Glutamatergic neuron (in vitro differentiated cells): ENCODE measurements around the gene ZNF182. TPM values are rescaled to one million over a fixed set of nuclear protein-coding genes. Genes with fewer than 3 reads are reported as not detected.

Experiments used
- DNase-seq: peaks from one replicate; pipeline ENCODE4 v3.0.0; 2022
- H3K27ac Mint-ChIP-seq: one replicate; pipeline ENCODE4 v1.8.0; 2020; ENCODE audit warnings: mild to moderate bottlenecking, mixed read lengths, inconsistent platforms; ENCODE audit not compliant: unreplicated experiment
- H3K27me3 Mint-ChIP-seq: one replicate; pipeline ENCODE4 v1.8.0; 2020; ENCODE audit warnings: mild to moderate bottlenecking, moderate library complexity, mixed read lengths, inconsistent platforms; ENCODE audit not compliant: unreplicated experiment
- H3K36me3 Mint-ChIP-seq: one replicate; pipeline ENCODE4 v1.8.0; 2020; ENCODE audit warnings: mild to moderate bottlenecking, mixed read lengths, inconsistent platforms; ENCODE audit not compliant: unreplicated experiment
- H3K4me1 Mint-ChIP-seq: one replicate; pipeline ENCODE4 v1.8.0; 2020; ENCODE audit warnings: mild to moderate bottlenecking, low read depth, mixed read lengths, inconsistent platforms; ENCODE audit not compliant: unreplicated experiment
- H3K4me3 Mint-ChIP-seq: one replicate; pipeline ENCODE4 v1.8.0; 2020; ENCODE audit warnings: mild to moderate bottlenecking, mixed read lengths, inconsistent platforms; ENCODE audit not compliant: unreplicated experiment
- H3K9me3 Mint-ChIP-seq: one replicate; pipeline ENCODE4 v1.8.0; 2020; ENCODE audit warnings: mild to moderate bottlenecking, moderate library complexity, mixed read lengths, inconsistent platforms; ENCODE audit not compliant: unreplicated experiment
- CTCF ChIP-seq: fragments of 200-600 bp; sonication (generic); IDR thresholded peaks from one replicate; pipeline ENCODE4 v1.5.0; 2021; ENCODE audit not compliant: partially characterized antibody, unreplicated experiment
- long read RNA-seq: library from polyadenylated mRNA; unstranded; transcript quantifications from one replicate; pipeline ENCODE4 v2.0.0, GENCODE V29; 2020; ENCODE audit not compliant: unreplicated experiment
- total RNA-seq: library from RNA; stranded (reverse); fragmentation: NEBNext Ultra II Directional; extraction: Animal tissue kit (Norgen Biotek cat#: 25700); gene quantifications from one replicate; pipeline ENCODE4 v1.2.1, GENCODE V29; 2021; ENCODE audit not compliant: unreplicated experiment

Gene ZNF182
- 7.8 TPM for total RNA-seq
- long read RNA-seq, partial matches to known transcripts, result 0 of 2 reads
- long read RNA-seq, other reads (novel, unspliced or antisense), result 2 of 2 reads

- peak within 1 kb of the TSS; percentile 99 for H3K27ac Mint-ChIP-seq
- no peaks in the 10 kb centered on the region for H3K36me3 Mint-ChIP-seq
- DNase-seq, result peak; percentile 94
- no peak for TF ChIP-seq CTCF
- no peaks in the 10 kb centered on the region for H3K4me1 Mint-ChIP-seq
- peaks cover 6% of the 10 kb centered on the region for H3K27me3 Mint-ChIP-seq
- peak within 1 kb of the TSS; percentile 96 for H3K4me3 Mint-ChIP-seq
- peaks cover 3% of the 10 kb centered on the region for H3K9me3 Mint-ChIP-seq
These were observed at the start of gene ZNF182 for GRCh38 chrX:48003758-48004457. Gene ZNF182 (minus strand): TSS chrX:48003989. CDS start chrX:48002609, 1,380 bp downstream.

- no peak for DNase-seq
- Mint-ChIP-seq H3K9me3 (no peaks in the 10 kb centered on the region), H3K4me3 (no peak overlapping the region), H3K27ac (no peak overlapping the region), H3K36me3 (no peaks in the 10 kb centered on the region), H3K27me3 (peaks cover 2% of the 10 kb centered on the region), H3K4me1 (peaks cover 2% of the 10 kb centered on the region)
- no peak for TF ChIP-seq CTCF
These were observed 43.1 kb upstream of the ZNF182 start for GRCh38 chrX:48046846-48047245.

- H3K27ac Mint-ChIP-seq, result no peak overlapping the region
- TF ChIP-seq CTCF, result no peak
These were observed 41.9 kb upstream of the ZNF182 start for GRCh38 chrX:48045410-48046311.

GRCh38 chrX:48043056-48043455 lies 39.3 kb upstream of the ZNF182 start:
- H3K27me3 Mint-ChIP-seq, result peaks cover 2% of the 10 kb centered on the region
- H3K4me1 Mint-ChIP-seq, result peaks cover 2% of the 10 kb centered on the region
- no peak overlapping the region for H3K4me3 Mint-ChIP-seq
- H3K9me3 Mint-ChIP-seq, result no peaks in the 10 kb centered on the region
- no peaks in the 10 kb centered on the region for H3K36me3 Mint-ChIP-seq
- no peak overlapping the region for H3K27ac Mint-ChIP-seq
- DNase-seq, result no peak
- no peak for TF ChIP-seq CTCF

More at GRCh38 chrX:48045410-48046311, 41.9 kb upstream of the ZNF182 start:
- Mint-ChIP-seq H3K4me3 (no peak overlapping the region), H3K27me3 (peaks cover 2% of the 10 kb centered on the region), H3K36me3 (no peaks in the 10 kb centered on the region), H3K9me3 (no peaks in the 10 kb centered on the region), H3K4me1 (peaks cover 2% of the 10 kb centered on the region)
- DNase-seq, result no peak
